Peyer's patch (tissue), 4 donors: Measurements from ENCODE around the gene ARMC9.

Experiments
- POLR2A ChIP-seq, 2 donors: fragments of 450-650 bp; IDR thresholded peaks; one replicate each; pipeline ENCODE4 v1.5.1; 2017; ENCODE audit warnings: antibody characterized with exemption in 2 of 2, mild to moderate bottlenecking in 2 of 2, moderate library complexity in 2 of 2
- TF ChIP-seq, protein P1 (sequence below), 6 experiments: fragments of 450-650 bp in 4 of 6; fragments of 200-600 bp in 2 of 6; sonication (generic) in 1 of 6; IDR thresholded peaks; one replicate each; pipeline ENCODE4 v1.5.1; 2017 to 2019; ENCODE audit warnings: antibody characterized with exemption in 6 of 6, mild to moderate bottlenecking in 3 of 6, moderate library complexity in 1 of 6

DNA sequence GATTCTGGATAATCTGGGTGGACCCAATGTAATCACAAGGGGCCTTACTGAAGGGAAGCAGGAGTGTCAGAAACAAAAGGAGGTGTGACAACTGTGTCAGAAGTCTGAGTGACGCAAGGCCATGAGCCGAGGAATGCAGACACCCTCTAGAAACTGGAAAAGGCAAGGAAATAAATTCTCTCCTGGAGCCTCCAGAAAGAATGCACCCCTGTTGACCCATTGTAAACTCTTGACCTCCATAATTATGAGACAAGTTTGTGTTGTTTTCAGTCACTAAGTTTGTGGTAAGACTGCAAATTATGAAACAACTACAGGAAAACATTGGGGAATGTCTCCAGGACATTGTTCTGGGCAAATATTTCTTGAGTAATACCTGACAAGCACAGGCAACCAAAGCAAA, 149.7 kb downstream of the ARMC9 start:
- TF ChIP-seq, protein P1, sequence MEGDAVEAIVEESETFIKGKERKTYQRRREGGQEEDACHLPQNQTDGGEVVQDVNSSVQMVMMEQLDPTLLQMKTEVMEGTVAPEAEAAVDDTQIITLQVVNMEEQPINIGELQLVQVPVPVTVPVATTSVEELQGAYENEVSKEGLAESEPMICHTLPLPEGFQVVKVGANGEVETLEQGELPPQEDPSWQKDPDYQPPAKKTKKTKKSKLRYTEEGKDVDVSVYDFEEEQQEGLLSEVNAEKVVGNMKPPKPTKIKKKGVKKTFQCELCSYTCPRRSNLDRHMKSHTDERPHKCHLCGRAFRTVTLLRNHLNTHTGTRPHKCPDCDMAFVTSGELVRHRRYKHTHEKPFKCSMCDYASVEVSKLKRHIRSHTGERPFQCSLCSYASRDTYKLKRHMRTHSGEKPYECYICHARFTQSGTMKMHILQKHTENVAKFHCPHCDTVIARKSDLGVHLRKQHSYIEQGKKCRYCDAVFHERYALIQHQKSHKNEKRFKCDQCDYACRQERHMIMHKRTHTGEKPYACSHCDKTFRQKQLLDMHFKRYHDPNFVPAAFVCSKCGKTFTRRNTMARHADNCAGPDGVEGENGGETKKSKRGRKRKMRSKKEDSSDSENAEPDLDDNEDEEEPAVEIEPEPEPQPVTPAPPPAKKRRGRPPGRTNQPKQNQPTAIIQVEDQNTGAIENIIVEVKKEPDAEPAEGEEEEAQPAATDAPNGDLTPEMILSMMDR (IDR thresholded peaks at IDR 0.05), result no peak
- no peak for TF ChIP-seq POLR2A (IDR thresholded peaks at IDR 0.05)
